Amygdala (tissue), 56 donors: ENCODE measurements around the gene ASGR1.
"Not testable (repeated sequence)": the region's sequence is repeated elsewhere in the genome, so short reads cannot be mapped to it uniquely, and the experiment has no call there.

Experiments
- DNase-seq, 56 donors: peaks; one replicate each; lab custom pipeline; 2025; lab: John Stamatoyannopoulos, UW

Gene ASGR1

GRCh38 chr17:7128160-7128559, 51.0 kb downstream of the ASGR1 start:
- no peak for DNase-seq

DNA sequence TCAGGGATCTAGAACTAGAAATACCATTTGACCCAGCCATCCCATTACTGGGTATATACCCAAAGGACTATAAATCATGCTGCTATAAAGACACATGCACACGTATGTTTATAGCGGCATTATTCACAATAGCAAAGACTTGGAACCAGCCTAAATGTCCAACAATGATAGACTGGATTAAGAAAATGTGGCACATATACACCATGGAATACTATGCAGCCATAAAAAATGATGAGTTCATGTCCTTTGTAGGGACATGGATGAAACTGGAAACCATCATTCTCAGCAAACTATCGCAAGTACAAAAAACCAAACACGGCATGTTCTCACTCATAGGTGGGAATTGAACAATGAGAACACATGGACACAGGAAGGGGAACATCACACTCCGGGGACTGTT, 51.7 kb downstream of the ASGR1 start:
- DNase-seq = not testable (repeated sequence)

GRCh38 chr17:7126386-7126785, 52.8 kb downstream of the ASGR1 start:
- not testable (repeated sequence) for DNase-seq

DNA sequence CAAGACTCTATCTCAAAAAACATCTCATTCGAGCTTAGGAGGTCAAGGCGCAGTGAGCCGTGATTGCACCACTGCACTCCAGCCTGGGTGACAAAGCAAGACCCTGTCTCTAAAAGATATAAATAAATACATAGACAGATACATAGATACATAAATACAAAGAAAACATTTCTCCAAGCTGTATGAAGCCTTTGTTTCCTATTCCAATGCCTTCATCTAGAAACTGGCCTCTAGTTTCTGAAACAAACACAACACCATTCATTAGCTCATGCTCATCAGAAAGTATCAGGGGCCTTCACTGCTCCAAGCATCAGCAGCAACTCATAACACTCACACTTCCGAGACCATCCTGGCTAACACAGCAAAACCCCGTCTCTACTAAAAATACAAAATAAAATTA, 54.2 kb downstream of the ASGR1 start:
- DNase-seq = no peak

DNA sequence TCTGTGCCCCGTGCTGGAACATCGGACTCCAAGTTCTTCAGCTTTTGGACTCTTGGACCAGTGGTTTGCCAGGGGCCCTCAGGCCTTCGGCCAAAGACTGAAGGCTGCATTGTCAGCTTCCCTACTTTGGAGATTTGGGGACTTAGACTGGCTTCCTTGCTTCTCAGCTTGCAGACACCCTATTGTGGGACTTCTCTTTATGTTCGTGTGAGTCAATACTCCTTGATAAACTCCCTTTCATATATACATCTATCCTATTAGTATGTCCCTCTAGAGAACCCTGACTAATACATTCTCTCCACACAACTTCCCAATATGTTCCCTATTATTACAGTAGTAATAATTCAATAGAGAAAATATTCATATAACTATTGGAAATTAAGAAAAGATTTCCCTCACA, 55.3 kb downstream of the ASGR1 start:
- no peak for DNase-seq
